Measurements from ENCODE around the gene MKKS. TPM values are rescaled to one million over a fixed set of nuclear protein-coding genes. Genes with fewer than 3 reads are reported as not detected.

MKKS gene
- total RNA-seq, 4 donors from 2014 or later = 8.3 to 24.0 (median 13.8) TPM

DNA sequence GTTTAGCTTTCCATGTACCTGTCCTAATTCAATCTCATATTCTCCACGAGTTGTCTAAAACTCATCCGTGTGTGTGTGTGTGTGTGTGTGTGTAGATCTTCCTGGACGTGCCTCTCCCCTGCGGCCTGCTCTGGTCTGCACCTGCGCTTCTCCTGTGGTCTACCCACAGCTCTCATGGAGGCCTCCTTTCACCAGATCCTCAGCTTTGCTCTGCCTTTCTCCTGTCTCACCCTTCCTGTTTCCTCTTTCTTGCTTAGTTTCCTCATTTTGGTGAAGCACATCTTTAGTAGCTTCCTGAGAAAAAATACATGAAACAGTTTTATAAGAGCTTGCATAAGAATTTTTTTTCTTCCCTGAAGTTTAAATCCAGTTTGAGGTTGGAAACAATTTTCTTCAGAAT is 19.2 kb upstream of the MKKS start:
- no peak for TF ChIP-seq CTCF (IDR thresholded peaks at IDR 0.05; ENCODE audit: low read depth)

- TF ChIP-seq CTCF (IDR thresholded peaks at IDR 0.05; ENCODE audit: low read depth) = no peak
Measured at GRCh38 chr20:10449270-10449669, 15.2 kb upstream of the MKKS start.

DNA sequence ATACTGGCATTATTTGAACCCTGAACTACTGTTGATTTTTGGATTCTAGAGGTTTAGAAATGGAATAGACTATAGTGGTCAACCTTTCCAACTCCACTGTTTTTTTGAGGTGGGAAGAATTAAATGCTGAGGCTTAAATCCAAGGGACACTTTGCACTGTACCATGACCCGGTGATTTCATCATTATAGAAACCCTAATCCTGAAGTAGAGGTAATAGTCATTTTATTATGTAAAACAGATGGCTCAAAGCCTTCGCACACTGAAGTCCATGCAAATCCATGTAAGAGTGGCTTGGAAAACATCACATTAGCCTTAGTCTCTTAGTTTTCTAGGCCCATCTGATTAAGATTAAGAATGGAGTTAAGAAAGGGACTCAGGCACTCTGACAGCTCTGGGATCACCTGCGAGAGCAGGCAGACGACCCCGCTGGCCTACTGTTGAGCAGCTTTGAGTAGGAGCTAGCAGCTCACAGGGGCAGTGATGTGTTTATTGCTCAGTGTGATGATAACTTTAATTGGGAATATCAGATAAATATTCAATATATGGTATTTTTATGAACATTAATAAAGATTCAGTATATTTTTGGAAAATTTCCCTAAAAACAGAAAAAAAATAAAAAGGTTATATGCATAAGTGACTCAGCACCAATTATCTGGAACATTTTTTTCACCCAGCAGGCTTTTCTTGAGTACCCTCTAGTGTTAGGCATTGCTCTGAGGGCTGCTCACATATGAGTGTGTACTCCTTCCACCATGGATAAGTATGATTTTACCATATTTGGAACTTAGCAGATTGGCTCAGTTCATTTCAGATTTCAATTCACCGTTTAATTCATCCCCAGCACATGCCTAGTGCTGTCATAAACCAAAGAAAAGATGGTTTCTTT is 14.5 kb upstream of the MKKS start:
- no peak for TF ChIP-seq CTCF (IDR thresholded peaks at IDR 0.05; ENCODE audit: low read depth)

- TF ChIP-seq CTCF (IDR thresholded peaks at IDR 0.05; ENCODE audit: low read depth) = no peak
Measured at GRCh38 chr20:10447028-10447427, 13.0 kb upstream of the MKKS start.

GRCh38 chr20:10445758-10446157 is 11.7 kb upstream of the MKKS start:
- TF ChIP-seq CTCF (IDR thresholded peaks at IDR 0.05; ENCODE audit: low read depth) = no peak

- TF ChIP-seq CTCF (IDR thresholded peaks at IDR 0.05; ENCODE audit: low read depth) = no peak
Measured at GRCh38 chr20:10443936-10444335, 9.9 kb upstream of the MKKS start.

DNA sequence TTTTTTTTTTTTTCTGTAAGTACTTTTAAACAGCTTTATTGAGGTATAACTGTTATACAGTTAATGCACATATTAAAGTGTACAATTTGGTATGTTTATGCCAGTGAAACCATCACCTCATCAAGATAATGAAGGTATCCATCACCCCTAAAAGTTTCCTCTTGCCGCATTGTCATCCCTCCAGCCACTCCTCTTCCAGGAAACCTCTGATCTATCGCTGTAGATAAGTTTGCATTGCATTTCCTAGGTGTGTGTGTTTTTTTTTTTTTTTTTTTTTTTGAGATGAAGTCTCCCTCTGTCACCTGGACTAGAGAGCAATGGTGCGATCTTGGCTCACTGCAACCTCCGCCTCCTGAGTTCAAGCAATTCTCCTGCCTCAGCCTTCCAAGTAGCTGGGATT is 4.2 kb upstream of the MKKS start:
- no peak for TF ChIP-seq CTCF (IDR thresholded peaks at IDR 0.05; ENCODE audit: low read depth)

Data from subcutaneous adipose tissue (tissue), 4 donors.